RWPE1 (cell line): ENCODE measurements around the gene GH2.
A peak's percentile ranks its signal among the peaks of the same experiment; 100 is the strongest.
"Not testable (repeated sequence)": the region's sequence is repeated elsewhere in the genome, so short reads cannot be mapped to it uniquely, and the experiment has no call there.

ENCODE experiments used
- CTCF ChIA-PET: fragments of 350-600 bp; sonication (Branson Sonifier 250); formaldehyde crosslinking; extraction: SDS; loops from one replicate; lab custom pipeline; 2021; lab: Yijun Ruan, JAX
- POLR2A ChIA-PET: fragments of 400-600 bp; formaldehyde crosslinking; extraction: SDS; loops from one replicate; lab custom pipeline; 2020; ENCODE audit warnings: antibody characterized with exemption; ENCODE audit not compliant: low non-redundant PET; lab: Yijun Ruan, JAX
- DNase-seq: peaks from one replicate; pipeline ENCODE4 v3.0.0; 2012; ENCODE audit warnings: low spot score
- H3K27ac ChIP-seq: fragments of 450-650 bp; 2 replicates; pipeline ENCODE4 v1.5.1; 2017
- CTCF ChIP-seq: fragments of 450-650 bp; conservative IDR thresholded peaks from 2 replicates; pipeline ENCODE4 v1.5.1; 2017; ENCODE audit warnings: low read depth, mild to moderate bottlenecking

Gene GH2

GRCh38 chr17:63892316-63893037, 10.7 kb upstream of the GH2 start:
- DNase-seq, POLR2A ChIA-PET, CTCF ChIA-PET: not testable (repeated sequence)

GRCh38 chr17:63889026-63889848, 7.5 kb upstream of the GH2 start:
- H3K27ac ChIP-seq, POLR2A ChIA-PET, DNase-seq: not testable (repeated sequence)
- CTCF ChIA-PET: interaction anchor here (0.5 to 0.7 kb wide), 4 partner anchors 40 to 974 kb away, joined by 3 to 5 read pairs (median 4); no protein-coding TSS in a partner anchor
- peak; percentile 59 for TF ChIP-seq CTCF

More at GRCh38 chr17:63892316-63893037, 10.7 kb upstream of the GH2 start:
- H3K27ac ChIP-seq: not testable (repeated sequence)

GRCh38 chr17:63885119-63885518, 3.4 kb upstream of the GH2 start:
- H3K27ac ChIP-seq, POLR2A ChIA-PET, DNase-seq: not testable (repeated sequence)
- CTCF ChIA-PET: interaction anchor here (0.5 to 0.6 kb wide), 2 partner anchors 16 to 73 kb away, joined by 3 read pairs; no protein-coding TSS in a partner anchor

- CTCF ChIA-PET: interaction anchor here (0.7 kb wide), 1 partner anchor 162 kb away, joined by 3 read pairs; no protein-coding TSS in a partner anchor
- POLR2A ChIA-PET, DNase-seq, H3K27ac ChIP-seq: not testable (repeated sequence)
Measured at GRCh38 chr17:63882626-63883126, 932 bp upstream of the GH2 start.

- POLR2A ChIA-PET, DNase-seq, H3K27ac ChIP-seq: not testable (repeated sequence)
- CTCF ChIA-PET: interaction anchor here (0.7 to 1.1 kb wide), 4 partner anchors 33 to 295 kb away, joined by 3 to 5 read pairs (median 4); no protein-coding TSS in a partner anchor
Measured at GRCh38 chr17:63881337-63881736, 407 bp downstream of the GH2 start.

GRCh38 chr17:63880706-63881105, 1.0 kb downstream of the GH2 start:
- no peak for TF ChIP-seq CTCF
- no peak for DNase-seq
- CTCF ChIA-PET: interaction anchor here (1.1 kb wide), 1 partner anchor 113 kb away, joined by 4 read pairs; no protein-coding TSS in a partner anchor
- H3K27ac ChIP-seq: no peak overlapping the region
- POLR2A ChIA-PET: no interaction called here

GRCh38 chr17:63878413-63878812, 3.3 kb downstream of the GH2 start:
- DNase-seq, H3K27ac ChIP-seq, POLR2A ChIA-PET, CTCF ChIA-PET: not testable (repeated sequence)

- POLR2A ChIA-PET, DNase-seq, H3K27ac ChIP-seq: not testable (repeated sequence)
- CTCF ChIA-PET: interaction anchor here (0.6 kb wide), 1 partner anchor 72 kb away, joined by 5 read pairs; no protein-coding TSS in a partner anchor
Measured at GRCh38 chr17:63874693-63875092, 7.1 kb downstream of the GH2 start.

GRCh38 chr17:63874061-63874626, 7.6 kb downstream of the GH2 start:
- POLR2A ChIA-PET, H3K27ac ChIP-seq, DNase-seq: not testable (repeated sequence)
- CTCF ChIA-PET: interaction anchor here (0.6 to 0.7 kb wide), 2 partner anchors 45 to 72 kb away, joined by 3 to 5 read pairs; no protein-coding TSS in a partner anchor

- CTCF ChIA-PET: interaction anchor here (0.7 kb wide), 1 partner anchor 45 kb away, joined by 3 read pairs; no protein-coding TSS in a partner anchor
- H3K27ac ChIP-seq, DNase-seq, POLR2A ChIA-PET: not testable (repeated sequence)
Measured at GRCh38 chr17:63873577-63873976, 8.2 kb downstream of the GH2 start, which contains the start of gene CSH2. Gene CSH2, minus strand, starts transcription at chr17:63873677. Its CDS starts 63 bp downstream, at chr17:63873614.

GRCh38 chr17:63871646-63872365, 9.9 kb downstream of the GH2 start:
- H3K27ac ChIP-seq, POLR2A ChIA-PET, DNase-seq, CTCF ChIA-PET: not testable (repeated sequence)

- DNase-seq, H3K27ac ChIP-seq, POLR2A ChIA-PET: not testable (repeated sequence)
- CTCF ChIA-PET: interaction anchor here (0.6 kb wide), 1 partner anchor 187 kb away, joined by 3 read pairs; no protein-coding TSS in a partner anchor
Measured at GRCh38 chr17:63870292-63870665, 11.5 kb downstream of the GH2 start.
